Measurements from ENCODE around the gene KDM2B.

DNA sequence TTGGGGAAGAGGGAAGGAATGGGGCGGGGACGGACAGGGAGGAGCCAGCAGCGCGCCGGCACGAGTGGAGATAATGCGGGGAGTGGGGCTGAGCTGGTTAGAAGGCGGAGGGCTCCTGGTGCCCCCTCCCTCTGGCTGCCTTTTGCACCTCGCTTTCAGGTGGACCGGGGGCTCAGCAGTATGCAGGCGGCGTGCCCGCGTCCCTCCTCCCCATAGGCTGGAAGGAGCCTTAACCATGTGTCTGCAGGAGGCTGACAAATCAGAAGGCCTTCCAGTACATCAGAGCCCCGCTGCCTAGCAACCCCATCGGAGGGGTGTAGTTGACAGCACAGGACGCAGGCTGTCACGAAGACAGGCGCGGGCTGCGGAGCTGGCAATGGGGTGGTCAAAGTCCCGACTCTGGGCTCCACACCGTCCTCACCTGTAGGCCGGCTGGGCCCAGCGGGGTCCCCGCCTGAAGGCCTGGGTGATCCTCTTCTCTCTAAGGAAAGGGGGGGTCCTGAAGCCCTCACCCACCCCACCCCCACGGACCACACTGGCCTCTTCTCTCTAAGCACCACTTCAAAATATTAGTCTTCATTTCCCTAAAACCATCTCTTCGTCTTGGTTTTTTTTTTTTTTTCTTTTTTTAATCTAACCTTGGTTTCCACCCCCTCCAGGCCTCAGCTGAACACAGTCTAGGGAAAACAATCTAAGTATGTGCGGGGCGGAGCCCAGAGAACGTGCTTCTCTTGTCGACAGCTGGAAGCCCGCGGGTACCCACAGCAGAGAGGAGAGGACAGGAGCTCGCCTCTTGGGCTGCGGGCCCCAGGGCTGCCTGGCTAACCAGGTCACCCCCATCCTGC lies 44.5 kb downstream of the KDM2B start:
- TF ChIP-seq, protein P1, sequence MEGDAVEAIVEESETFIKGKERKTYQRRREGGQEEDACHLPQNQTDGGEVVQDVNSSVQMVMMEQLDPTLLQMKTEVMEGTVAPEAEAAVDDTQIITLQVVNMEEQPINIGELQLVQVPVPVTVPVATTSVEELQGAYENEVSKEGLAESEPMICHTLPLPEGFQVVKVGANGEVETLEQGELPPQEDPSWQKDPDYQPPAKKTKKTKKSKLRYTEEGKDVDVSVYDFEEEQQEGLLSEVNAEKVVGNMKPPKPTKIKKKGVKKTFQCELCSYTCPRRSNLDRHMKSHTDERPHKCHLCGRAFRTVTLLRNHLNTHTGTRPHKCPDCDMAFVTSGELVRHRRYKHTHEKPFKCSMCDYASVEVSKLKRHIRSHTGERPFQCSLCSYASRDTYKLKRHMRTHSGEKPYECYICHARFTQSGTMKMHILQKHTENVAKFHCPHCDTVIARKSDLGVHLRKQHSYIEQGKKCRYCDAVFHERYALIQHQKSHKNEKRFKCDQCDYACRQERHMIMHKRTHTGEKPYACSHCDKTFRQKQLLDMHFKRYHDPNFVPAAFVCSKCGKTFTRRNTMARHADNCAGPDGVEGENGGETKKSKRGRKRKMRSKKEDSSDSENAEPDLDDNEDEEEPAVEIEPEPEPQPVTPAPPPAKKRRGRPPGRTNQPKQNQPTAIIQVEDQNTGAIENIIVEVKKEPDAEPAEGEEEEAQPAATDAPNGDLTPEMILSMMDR (IDR thresholded peaks at IDR 0.05; ENCODE audit: low read depth, low read length): no peak
- TF ChIP-seq POLR2A (IDR thresholded peaks at IDR 0.05; ENCODE audit: extremely low read depth, insufficient read length): no peak
- TF ChIP-seq MAX (IDR thresholded peaks at IDR 0.05; ENCODE audit: low read depth, low read length): no peak
- TF ChIP-seq MYC (IDR thresholded peaks at IDR 0.05; ENCODE audit: low read depth, low read length): peak; percentile 11; the same call in 1 of the 2 replicates

All from NB4 (cell line).